ENCODE results near the gene DCAF8. TPM values are rescaled to one million over a fixed set of nuclear protein-coding genes. Genes with fewer than 3 reads are reported as not detected.
"Not testable (repeated sequence)": the region's sequence is repeated elsewhere in the genome, so short reads cannot be mapped to it uniquely, and the experiment has no call there.

The DCAF8 gene
- 117 and 121 TPM in 2 replicates for total RNA-seq

GRCh38 chr1:160261893-160262794, at the start of gene DCAF8:
Gene DCAF8 (minus strand): TSS chr1:160262549. CDS start chr1:160244008, 18,541 bp downstream.
- no peaks in the 10 kb centered on the region for H3K9me3 Mint-ChIP-seq
- intact Hi-C loops (cut with micrococcal nuclease) = loop anchor here (1.0 to 5.0 kb wide), 6 partner anchors 23 to 360 kb away; partner anchors contain the start of genes COPA, IGSF8, NCSTN and PEA15
- peak within 1 kb of the TSS; percentile 99 for H3K4me3 Mint-ChIP-seq
- H3K36me3 Mint-ChIP-seq (ENCODE audit: low read depth) = peaks cover 22% of the 10 kb centered on the region
- peak within 1 kb of the TSS; percentile 99 for H3K27ac Mint-ChIP-seq
- peaks cover 31% of the 10 kb centered on the region for H3K4me1 Mint-ChIP-seq
- peak; percentile 100 for DNase-seq
- no peaks in the 10 kb centered on the region for H3K27me3 Mint-ChIP-seq

- Mint-ChIP-seq H3K4me3 (no peak overlapping the region), H3K27ac (no peak overlapping the region), H3K27me3 (no peaks in the 10 kb centered on the region), H3K9me3 (no peaks in the 10 kb centered on the region), H3K36me3 (ENCODE audit: low read depth) (peaks cover 66% of the 10 kb centered on the region), H3K4me1 (peaks cover 2% of the 10 kb centered on the region)
- intact Hi-C loops (cut with micrococcal nuclease) = no loop called here
- no peak for DNase-seq
Observed at GRCh38 chr1:160309571-160309970, 47.2 kb upstream of the DCAF8 start.

- intact Hi-C loops (cut with micrococcal nuclease) = no loop called here
- Mint-ChIP-seq H3K4me3 (no peak overlapping the region), H3K27me3 (no peaks in the 10 kb centered on the region), H3K27ac (no peak overlapping the region), H3K9me3 (no peaks in the 10 kb centered on the region), H3K36me3 (ENCODE audit: low read depth) (peaks cover 65% of the 10 kb centered on the region), H3K4me1 (peaks cover 2% of the 10 kb centered on the region)
- DNase-seq = no peak
Observed at GRCh38 chr1:160309185-160309557, 46.8 kb upstream of the DCAF8 start.

DNA sequence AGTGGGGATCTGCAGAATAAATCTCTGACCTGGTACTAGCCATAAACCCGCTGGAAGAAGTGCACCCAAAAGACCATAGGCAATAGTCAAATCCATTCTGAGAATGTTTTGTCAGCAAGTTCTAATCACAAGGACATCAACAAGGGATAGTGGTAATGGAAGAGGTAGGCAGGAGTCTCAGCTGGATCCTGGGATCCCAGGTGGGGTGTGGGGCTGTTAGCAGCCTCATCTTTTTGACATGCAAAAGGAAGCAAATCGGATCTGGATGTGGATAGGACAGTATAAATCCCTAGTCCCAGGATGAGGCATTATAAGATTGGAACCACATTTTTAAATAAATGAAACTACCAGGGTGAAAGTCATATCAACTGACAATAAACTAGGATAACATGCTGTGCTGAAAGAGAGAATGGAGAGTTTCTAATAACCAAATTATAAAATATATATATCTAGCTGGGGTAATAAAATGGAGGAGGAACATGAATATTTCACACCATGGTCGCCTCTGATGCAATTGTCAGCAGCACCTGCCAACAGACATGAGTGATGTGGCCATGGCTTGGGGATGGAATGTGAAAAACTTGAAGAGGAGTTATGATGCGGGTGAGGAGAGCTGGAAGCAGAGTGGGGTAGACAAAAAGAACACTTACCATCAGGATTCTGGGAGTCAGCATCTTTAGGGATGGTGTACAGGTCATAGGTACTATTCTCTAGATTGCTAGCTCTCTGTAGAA, 46.3 kb upstream of the DCAF8 start:
- no peak for DNase-seq
- H3K27ac Mint-ChIP-seq = peak overlapping the region; percentile 39
- intact Hi-C loops (cut with micrococcal nuclease) = no loop called here
- no peaks in the 10 kb centered on the region for H3K9me3 Mint-ChIP-seq
- no peaks in the 10 kb centered on the region for H3K27me3 Mint-ChIP-seq
- peaks cover 2% of the 10 kb centered on the region for H3K4me1 Mint-ChIP-seq
- H3K4me3 Mint-ChIP-seq = no peak overlapping the region
- peaks cover 64% of the 10 kb centered on the region for H3K36me3 Mint-ChIP-seq (ENCODE audit: low read depth)

- intact Hi-C loops (cut with micrococcal nuclease) = no loop called here
- Mint-ChIP-seq H3K27ac (no peak overlapping the region), H3K27me3 (no peaks in the 10 kb centered on the region), H3K9me3 (no peaks in the 10 kb centered on the region), H3K36me3 (ENCODE audit: low read depth) (peaks cover 62% of the 10 kb centered on the region), H3K4me3 (no peak overlapping the region), H3K4me1 (peaks cover 2% of the 10 kb centered on the region)
- no peak for DNase-seq
Observed at GRCh38 chr1:160307118-160307791, 44.9 kb upstream of the DCAF8 start.

DNA sequence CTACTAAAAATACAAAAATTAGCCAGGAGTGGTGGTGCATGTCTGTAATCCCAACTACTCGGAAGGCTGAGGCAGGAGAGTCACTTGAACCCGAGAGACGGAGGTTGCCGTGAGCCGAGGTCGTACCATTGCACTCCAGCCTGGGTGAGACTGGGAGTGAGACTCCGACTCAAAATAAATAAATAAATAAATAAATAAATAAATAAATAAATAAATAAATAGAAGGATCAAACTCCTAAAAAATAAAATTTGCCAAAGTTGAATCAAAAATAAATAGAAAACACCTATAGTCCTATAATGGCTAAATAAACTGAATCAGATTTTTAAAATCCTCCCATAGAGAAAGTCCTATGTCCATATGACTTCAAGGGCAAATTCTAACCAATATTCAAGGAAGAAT, 37.8 kb upstream of the DCAF8 start:
- no peak overlapping the region for H3K27ac Mint-ChIP-seq
- peaks cover 58% of the 10 kb centered on the region for H3K36me3 Mint-ChIP-seq (ENCODE audit: low read depth)
- H3K27me3 Mint-ChIP-seq = no peaks in the 10 kb centered on the region
- no peak overlapping the region for H3K4me3 Mint-ChIP-seq
- H3K4me1 Mint-ChIP-seq = no peaks in the 10 kb centered on the region
- no peaks in the 10 kb centered on the region for H3K9me3 Mint-ChIP-seq
- DNase-seq = no peak
- intact Hi-C loops (cut with micrococcal nuclease) = no loop called here

- no peak overlapping the region for H3K4me3 Mint-ChIP-seq
- peaks cover 78% of the 10 kb centered on the region for H3K36me3 Mint-ChIP-seq (ENCODE audit: low read depth)
- peaks cover 2% of the 10 kb centered on the region for H3K4me1 Mint-ChIP-seq
- no peak for DNase-seq
- H3K27ac Mint-ChIP-seq = peak overlapping the region; percentile 8
- no peaks in the 10 kb centered on the region for H3K27me3 Mint-ChIP-seq
- no peaks in the 10 kb centered on the region for H3K9me3 Mint-ChIP-seq
- intact Hi-C loops (cut with micrococcal nuclease) = no loop called here
Observed at GRCh38 chr1:160296036-160296435, 33.7 kb upstream of the DCAF8 start.

DNA sequence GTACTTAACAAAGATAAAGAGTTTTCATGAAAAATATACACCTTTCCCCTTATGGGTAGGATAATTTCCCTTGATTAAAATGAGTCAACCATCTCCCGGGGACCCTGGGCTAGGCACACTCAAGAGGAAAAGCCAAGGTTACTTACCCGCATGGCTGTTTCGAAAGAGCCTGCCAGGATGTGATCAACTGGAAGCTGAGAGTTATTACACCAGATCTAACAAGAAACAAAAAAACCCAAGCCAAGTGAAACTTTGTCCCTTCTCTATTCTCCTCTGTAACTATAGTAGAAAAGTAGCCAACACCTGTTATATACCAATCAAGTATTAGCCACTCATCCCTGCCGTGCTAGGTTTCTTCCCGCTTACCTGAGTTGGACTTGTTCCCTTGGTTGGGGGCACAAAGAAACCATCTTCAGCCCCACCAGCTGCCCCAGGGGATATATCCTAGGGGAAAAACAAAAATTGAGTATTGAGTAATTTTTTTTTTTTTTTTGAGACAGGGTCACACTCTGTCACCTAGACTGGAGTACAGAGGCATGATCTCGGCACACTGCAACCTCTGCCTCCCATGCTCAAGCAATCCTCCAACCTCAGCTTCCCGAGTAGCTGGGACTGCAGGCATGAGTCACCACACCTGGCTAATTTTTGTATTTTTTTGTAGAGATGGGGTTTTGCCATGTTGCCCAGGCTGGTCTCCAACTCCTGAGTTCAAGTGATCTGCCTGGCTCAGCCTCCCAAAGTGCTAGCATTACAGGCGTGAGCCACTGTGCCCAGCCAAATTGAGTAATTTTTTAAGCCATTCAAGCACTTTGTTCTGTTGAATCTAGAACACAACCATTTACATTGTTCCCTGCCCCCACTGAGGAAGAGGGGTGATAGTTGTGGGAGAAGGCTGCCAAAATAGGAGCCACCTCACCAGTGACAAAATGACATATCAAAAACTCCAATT, 30.9 kb upstream of the DCAF8 start:
- Mint-ChIP-seq H3K27ac (no peak overlapping the region), H3K4me3 (no peak overlapping the region), H3K36me3 (ENCODE audit: low read depth) (peaks cover 80% of the 10 kb centered on the region), H3K9me3 (no peaks in the 10 kb centered on the region), H3K4me1 (peaks cover 2% of the 10 kb centered on the region), H3K27me3 (no peaks in the 10 kb centered on the region)
- intact Hi-C loops (cut with micrococcal nuclease) = loop anchor here (5.0 kb wide), 1 partner anchor 84 kb away; no protein-coding TSS in a partner anchor
- DNase-seq = no peak

DNA sequence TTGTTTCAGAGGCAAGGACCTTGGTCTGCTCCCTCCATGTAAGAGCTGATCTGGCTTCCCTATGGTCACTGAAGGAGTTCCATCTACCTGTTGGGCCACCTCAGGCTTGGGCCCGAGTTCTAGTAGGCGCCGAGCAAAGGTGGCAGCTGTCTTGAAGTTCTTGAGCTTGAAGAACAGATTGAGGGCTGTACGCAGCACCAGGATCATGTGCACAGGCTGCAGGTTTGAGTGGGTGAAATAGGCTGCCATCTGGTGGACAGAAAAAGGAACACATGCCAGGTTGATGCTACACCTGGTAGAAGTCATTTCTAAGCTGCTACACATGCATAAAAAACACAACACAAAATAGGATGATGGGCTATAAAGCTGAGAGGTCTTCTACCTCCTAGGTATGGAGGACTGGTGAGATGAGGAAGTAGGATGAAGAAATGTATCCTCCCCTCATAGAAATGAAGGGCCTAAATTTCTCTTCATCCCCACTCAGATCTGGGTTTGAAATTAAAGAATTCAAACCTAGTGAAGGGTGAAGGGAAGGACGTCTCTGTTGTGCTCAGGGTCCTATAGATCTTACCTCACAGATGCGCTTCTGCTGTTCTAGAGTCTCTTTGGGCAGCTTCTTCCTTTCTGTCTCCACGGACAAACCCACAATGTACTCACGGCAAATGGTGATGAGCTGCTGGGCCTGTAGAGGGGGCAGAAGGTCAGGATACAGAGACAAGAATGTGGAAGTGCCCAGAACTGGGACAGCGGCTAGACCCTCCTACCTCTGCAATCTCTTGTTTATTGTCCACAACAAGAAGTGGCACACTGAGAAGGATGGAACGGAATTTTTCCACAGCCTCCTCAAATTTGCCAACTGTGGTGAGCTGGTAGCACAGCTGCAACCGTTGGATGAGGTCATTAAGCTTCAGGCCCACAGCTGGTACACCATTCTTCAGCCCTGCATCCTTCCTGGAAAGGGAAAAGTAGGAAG, 29.2 kb upstream of the DCAF8 start:
- peaks cover 2% of the 10 kb centered on the region for H3K4me1 Mint-ChIP-seq
- no peaks in the 10 kb centered on the region for H3K27me3 Mint-ChIP-seq
- intact Hi-C loops (cut with micrococcal nuclease) = loop anchor here (1.0 to 5.0 kb wide), 3 partner anchors 86 to 190 kb away; no protein-coding TSS in a partner anchor
- no peaks in the 10 kb centered on the region for H3K9me3 Mint-ChIP-seq
- DNase-seq = peak; percentile 90
- no peak overlapping the region for H3K4me3 Mint-ChIP-seq
- H3K27ac Mint-ChIP-seq = peak overlapping the region; percentile 73
- peaks cover 67% of the 10 kb centered on the region for H3K36me3 Mint-ChIP-seq (ENCODE audit: low read depth)

DNA sequence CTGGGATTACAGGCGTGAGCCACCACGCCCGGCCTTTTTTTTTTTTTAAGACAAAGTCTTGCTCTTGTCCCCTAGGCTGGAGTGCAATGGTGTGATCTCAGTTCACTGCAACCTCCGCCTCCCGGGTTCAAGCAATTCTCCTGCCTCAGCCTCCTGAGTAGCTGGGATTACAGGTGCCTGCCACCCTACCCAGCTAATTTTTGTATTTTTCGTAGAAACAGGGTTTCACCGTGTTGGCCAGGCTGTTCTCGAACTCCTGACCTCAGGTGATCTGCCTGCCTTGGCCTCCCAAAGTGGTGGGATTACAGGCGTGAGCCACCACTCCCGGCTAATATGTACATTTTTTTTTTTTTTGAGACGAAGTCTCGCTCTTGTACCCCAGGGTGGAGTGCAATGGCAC, 25.4 kb upstream of the DCAF8 start:
- H3K9me3 Mint-ChIP-seq; H3K4me3 Mint-ChIP-seq; DNase-seq; intact Hi-C loops (cut with micrococcal nuclease); H3K27me3 Mint-ChIP-seq; H3K27ac Mint-ChIP-seq: not testable (repeated sequence)
- H3K4me1 Mint-ChIP-seq = peaks cover 21% of the 10 kb centered on the region
- peaks cover 37% of the 10 kb centered on the region for H3K36me3 Mint-ChIP-seq (ENCODE audit: low read depth)

DNA sequence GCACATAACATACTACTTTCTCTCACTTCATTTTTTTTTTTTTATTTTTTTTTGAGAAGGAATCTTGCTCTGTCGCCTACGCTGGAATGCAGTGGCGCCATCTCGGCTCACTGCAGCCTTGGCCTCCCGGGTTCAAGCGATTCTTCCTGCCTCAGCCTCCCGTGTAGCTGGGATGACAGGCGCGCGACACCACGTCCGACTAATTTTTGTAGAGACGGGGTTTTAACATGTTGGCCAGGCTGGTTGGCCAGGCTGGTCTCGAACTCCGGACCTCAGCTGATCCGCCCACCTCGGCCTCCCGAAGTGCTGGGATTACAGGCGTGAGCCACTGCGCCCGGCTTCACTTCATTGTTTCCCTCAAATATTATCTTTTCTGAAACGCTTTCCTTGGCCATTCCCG, 23.2 kb upstream of the DCAF8 start:
- H3K4me3 Mint-ChIP-seq = peak overlapping the region; percentile 100
- H3K36me3 Mint-ChIP-seq (ENCODE audit: low read depth) = peaks cover 36% of the 10 kb centered on the region
- intact Hi-C loops (cut with micrococcal nuclease) = loop anchor here (1.0 to 2.0 kb wide), 3 partner anchors 23 to 187 kb away; partner anchors contain the start of genes COPA, DCAF8, IGSF8 and NCSTN
- DNase-seq = no peak
- no peak overlapping the region for H3K27ac Mint-ChIP-seq
- peaks cover 21% of the 10 kb centered on the region for H3K4me1 Mint-ChIP-seq
- no peaks in the 10 kb centered on the region for H3K9me3 Mint-ChIP-seq
- H3K27me3 Mint-ChIP-seq = no peaks in the 10 kb centered on the region
